HG02610 (cell line): ENCODE results near the gene RNF214.
"Not testable (repeated sequence)": the region's sequence is repeated elsewhere in the genome, so short reads cannot be mapped to it uniquely, and the experiment has no call there.

Source experiments
- ATAC-seq: cut with Tn5 transposase; IDR thresholded peaks from one replicate; pipeline ENCODE4 v1.9.1; 2021; ENCODE audit warnings: mild to moderate bottlenecking, moderate library complexity; ENCODE audit not compliant: unreplicated experiment

Gene RNF214

GRCh38 chr11:117229931-117230285, 2.6 kb upstream of the RNF214 start:
- ATAC-seq: no peak

GRCh38 chr11:117230286-117230961, 2.0 kb upstream of the RNF214 start:
- ATAC-seq: peak; percentile 34

- no peak for ATAC-seq
Measured at GRCh38 chr11:117230999-117231841, 1.3 kb upstream of the RNF214 start.

- ATAC-seq: no peak
Measured at GRCh38 chr11:117231842-117232091, 704 bp upstream of the RNF214 start, which contains the start of gene PCSK7. Gene PCSK7, minus strand, starts transcription at chr11:117232073. Its CDS starts 2,229 bp downstream, at chr11:117229844.

- no peak for ATAC-seq
Measured at GRCh38 chr11:117232911-117233409, 489 bp downstream of the RNF214 start.

GRCh38 chr11:117238221-117238620, 5.8 kb downstream of the RNF214 start:
- ATAC-seq: no peak

- no peak for ATAC-seq
Measured at GRCh38 chr11:117239295-117239694, 6.8 kb downstream of the RNF214 start.

- ATAC-seq: no peak
Measured at GRCh38 chr11:117248341-117248740, 15.9 kb downstream of the RNF214 start.

GRCh38 chr11:117249571-117249970, 17.1 kb downstream of the RNF214 start:
- no peak for ATAC-seq

- no peak for ATAC-seq
Measured at GRCh38 chr11:117251506-117251905, 19.0 kb downstream of the RNF214 start.

- no peak for ATAC-seq
Measured at GRCh38 chr11:117255966-117256365, 23.5 kb downstream of the RNF214 start.

- no peak for ATAC-seq
Measured at GRCh38 chr11:117256573-117256972, 24.1 kb downstream of the RNF214 start.

- ATAC-seq: no peak
Measured at GRCh38 chr11:117258576-117258975, 26.1 kb downstream of the RNF214 start.

GRCh38 chr11:117259417-117259816, 26.9 kb downstream of the RNF214 start:
- ATAC-seq: no peak

- ATAC-seq: not testable (repeated sequence)
Measured at GRCh38 chr11:117264624-117265323, 32.3 kb downstream of the RNF214 start.

GRCh38 chr11:117265745-117266144, 33.3 kb downstream of the RNF214 start:
- no peak for ATAC-seq

- ATAC-seq: no peak
Measured at GRCh38 chr11:117269856-117270255, 37.4 kb downstream of the RNF214 start.

GRCh38 chr11:117271208-117271607, 38.7 kb downstream of the RNF214 start:
- ATAC-seq: no peak

- ATAC-seq: not testable (repeated sequence)
Measured at GRCh38 chr11:117272175-117272574, 39.7 kb downstream of the RNF214 start.

GRCh38 chr11:117273550-117274289, 41.2 kb downstream of the RNF214 start:
- no peak for ATAC-seq

- no peak for ATAC-seq
Measured at GRCh38 chr11:117278347-117278746, 45.9 kb downstream of the RNF214 start.
